Esophagus muscularis mucosa (tissue), 4 donors: Measurements from ENCODE around the gene SETBP1.

ENCODE experiments used
- CTCF ChIP-seq, 3 experiments: fragments of 200-600 bp in 2 of 3; fragments of 450-650 bp in 1 of 3; sonication (generic) in 2 of 3; IDR thresholded peaks; one replicate each; pipeline ENCODE4 v1.5.1; 2017 to 2019; ENCODE audit warnings: antibody characterized with exemption in 3 of 3, mild to moderate bottlenecking in 2 of 3, moderate library complexity in 1 of 3
- EP300 ChIP-seq: sonication (generic); formaldehyde crosslinking; IDR thresholded peaks from one replicate; pipeline ENCODE4 v1.6.1; 2017; ENCODE audit warnings: antibody characterized with exemption
- POLR2A ChIP-seq: fragments of 450-650 bp; IDR thresholded peaks from one replicate; pipeline ENCODE4 v1.6.1; 2017; ENCODE audit warnings: antibody characterized with exemption, moderate library complexity, mild to moderate bottlenecking, low read depth
- POLR2AphosphoS5 ChIP-seq, 2 donors: sonication (generic); formaldehyde crosslinking; IDR thresholded peaks; one replicate each; pipeline ENCODE4 v1.6.1; 2017; ENCODE audit warnings: antibody characterized with exemption in 2 of 2

DNA sequence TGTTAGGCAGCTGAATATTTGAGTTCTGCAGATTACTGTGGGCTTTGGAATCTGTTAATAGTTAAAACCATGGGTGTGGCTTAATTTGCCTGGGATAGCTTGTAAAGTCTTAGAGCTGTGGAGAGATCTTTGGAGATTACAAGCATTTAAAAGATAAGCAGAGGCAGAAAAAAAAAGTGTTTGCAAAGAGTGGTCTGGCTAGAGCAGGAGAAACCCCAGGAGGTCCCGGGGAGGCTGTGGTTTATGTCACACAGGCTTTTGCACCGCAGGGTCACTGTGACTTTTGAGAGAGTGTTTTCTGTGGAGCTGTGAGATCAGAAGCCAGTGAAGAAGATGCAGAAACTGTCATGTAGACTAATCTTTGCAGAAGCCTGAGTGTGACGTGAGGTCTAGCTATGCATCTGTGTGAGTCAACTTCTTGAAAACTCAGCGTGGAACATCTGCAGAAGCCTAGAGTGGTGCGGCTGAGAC lies 49.0 kb downstream of the SETBP1 start:
- no peak for TF ChIP-seq CTCF (IDR thresholded peaks at IDR 0.05)
- no peak for TF ChIP-seq POLR2A
- no peak for TF ChIP-seq POLR2AphosphoS5 (IDR thresholded peaks at IDR 0.05)
- TF ChIP-seq EP300, result no peak
